ENCODE data around the gene RHEX.

Gene RHEX

DNA sequence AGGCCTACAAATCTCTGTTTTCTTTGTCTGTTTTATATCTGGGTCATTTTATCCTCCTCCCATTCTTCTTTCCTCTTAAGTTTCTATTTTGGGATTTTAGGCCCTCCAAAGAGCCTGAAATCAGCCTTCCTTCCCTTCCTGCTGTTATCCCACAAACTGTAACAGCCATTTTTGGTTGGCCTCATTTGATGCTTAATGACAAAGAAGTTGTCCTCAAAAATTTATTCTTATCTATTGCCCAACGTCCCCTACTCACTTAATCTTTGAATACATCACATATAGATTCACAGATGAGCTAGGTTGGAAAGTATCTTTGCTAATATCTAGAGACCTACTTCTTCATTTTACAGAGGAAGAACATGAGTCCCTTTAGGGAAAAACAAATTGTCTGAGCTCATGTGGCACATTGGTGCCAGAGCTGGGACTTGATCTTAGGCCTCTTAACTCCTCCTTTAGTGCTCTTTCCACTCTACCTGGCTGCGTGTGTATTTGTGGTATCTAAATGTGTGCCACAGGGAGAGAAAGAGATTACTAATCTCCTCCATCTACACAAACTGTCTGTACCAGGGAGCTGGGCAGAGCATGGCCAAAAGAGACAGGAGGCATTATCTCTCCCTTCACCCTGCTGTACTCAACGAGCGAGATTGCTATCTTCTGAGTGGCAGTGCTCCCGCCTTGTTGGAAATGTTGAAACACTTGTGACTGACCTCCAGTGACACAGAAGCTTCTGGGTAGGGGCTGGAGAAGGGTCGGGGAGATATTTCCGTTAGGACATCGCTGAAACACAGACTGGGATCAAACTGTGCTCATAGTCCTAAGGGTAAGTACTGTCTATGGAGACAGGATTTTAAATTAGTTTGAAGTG is 30.1 kb downstream of the RHEX start:
- no peak for DNase-seq (ENCODE audit: low read depth)
- TF ChIP-seq, protein P1, sequence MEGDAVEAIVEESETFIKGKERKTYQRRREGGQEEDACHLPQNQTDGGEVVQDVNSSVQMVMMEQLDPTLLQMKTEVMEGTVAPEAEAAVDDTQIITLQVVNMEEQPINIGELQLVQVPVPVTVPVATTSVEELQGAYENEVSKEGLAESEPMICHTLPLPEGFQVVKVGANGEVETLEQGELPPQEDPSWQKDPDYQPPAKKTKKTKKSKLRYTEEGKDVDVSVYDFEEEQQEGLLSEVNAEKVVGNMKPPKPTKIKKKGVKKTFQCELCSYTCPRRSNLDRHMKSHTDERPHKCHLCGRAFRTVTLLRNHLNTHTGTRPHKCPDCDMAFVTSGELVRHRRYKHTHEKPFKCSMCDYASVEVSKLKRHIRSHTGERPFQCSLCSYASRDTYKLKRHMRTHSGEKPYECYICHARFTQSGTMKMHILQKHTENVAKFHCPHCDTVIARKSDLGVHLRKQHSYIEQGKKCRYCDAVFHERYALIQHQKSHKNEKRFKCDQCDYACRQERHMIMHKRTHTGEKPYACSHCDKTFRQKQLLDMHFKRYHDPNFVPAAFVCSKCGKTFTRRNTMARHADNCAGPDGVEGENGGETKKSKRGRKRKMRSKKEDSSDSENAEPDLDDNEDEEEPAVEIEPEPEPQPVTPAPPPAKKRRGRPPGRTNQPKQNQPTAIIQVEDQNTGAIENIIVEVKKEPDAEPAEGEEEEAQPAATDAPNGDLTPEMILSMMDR (conservative IDR thresholded peaks at IDR 0.05; ENCODE audit: low read depth, low read length), result no peak
- H3K4me3 ChIP-seq (ENCODE audit: low read length), result no peak overlapping the region

DNA sequence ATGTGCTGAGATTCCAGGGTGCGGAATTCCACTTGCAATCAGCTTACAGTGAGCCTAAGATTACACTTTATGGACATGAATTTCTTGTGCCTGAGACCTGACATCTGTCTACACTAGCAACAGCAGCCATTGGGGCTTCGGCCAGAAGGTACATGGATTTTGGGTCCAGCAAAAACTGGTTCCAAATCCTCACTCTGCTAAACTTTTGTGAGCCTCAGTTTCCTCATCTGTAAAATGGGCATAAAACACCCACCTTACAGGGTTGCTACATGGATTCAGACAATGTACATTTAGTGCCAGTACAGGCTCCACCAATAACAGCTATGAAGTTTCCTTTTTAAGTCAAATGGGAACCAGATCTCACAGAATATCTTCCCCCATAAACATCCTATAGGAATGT is 30.8 kb downstream of the RHEX start:
- H3K4me3 ChIP-seq (ENCODE audit: low read length), result no peak overlapping the region
- TF ChIP-seq, protein P1 (conservative IDR thresholded peaks at IDR 0.05; ENCODE audit: low read depth, low read length), result no peak
- no peak for DNase-seq (ENCODE audit: low read depth)

DNA sequence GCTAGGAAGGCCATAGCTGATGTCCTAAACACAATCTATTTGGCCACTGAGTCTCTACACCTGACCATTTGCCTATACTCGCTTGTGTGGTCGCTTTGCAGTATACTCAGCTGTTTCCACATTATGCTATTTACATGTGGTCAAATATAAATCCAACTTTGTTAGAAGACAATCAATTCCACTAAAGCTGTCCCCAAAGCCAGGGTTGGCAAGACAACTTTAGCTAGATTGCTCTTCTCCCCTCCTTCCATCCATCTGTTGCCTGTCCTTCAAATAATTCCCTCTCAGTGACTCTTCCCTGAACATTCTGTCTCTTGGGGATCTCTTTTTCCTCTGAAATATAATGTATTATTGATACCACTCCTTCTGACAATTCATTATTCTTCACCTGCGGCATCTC is 34.1 kb downstream of the RHEX start:
- TF ChIP-seq, protein P1 (conservative IDR thresholded peaks at IDR 0.05; ENCODE audit: low read depth, low read length), result no peak
- no peak for DNase-seq (ENCODE audit: low read depth)
- H3K4me3 ChIP-seq (ENCODE audit: low read length), result no peak overlapping the region

DNA sequence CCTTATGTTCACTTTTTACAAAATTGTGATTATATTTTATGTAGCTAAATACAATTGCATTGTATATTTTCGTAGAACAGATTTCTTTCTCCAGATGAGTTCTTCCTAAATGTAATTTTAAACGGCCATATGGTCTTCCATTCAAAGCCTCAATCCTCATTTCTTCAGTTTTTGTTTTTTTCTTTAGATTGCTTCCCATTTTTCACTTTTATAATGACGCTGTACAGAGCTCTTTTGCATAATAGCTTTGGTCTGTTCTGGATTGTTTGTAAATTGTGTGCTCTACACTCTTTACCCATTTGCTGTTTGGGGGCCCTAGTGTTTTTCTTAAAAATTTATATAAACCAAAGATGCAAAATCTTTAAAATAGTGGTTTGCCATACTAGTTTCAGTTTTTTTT is 36.4 kb downstream of the RHEX start:
- no peak for DNase-seq (ENCODE audit: low read depth)
- TF ChIP-seq, protein P1 (conservative IDR thresholded peaks at IDR 0.05; ENCODE audit: low read depth, low read length), result no peak
- H3K4me3 ChIP-seq (ENCODE audit: low read length), result no peak overlapping the region

DNA sequence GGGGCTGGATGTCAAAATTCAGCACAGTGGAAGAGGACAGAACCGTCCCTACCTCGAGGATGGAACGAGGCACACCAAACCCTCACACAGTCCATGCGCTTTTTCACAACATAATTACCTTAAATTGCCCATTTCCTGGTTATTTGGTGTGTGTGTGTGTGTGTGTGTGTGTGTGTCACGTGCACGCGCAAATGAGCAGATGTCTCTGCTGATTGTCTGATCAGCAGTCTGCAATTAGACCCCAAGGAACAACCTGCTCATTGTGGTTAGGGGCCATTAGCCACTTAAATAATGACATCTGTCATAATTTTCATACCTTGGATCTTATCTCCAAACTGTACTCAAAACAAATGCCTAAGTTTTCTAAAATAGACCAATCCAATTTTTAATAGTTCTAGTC is 41.1 kb downstream of the RHEX start:
- TF ChIP-seq, protein P1 (conservative IDR thresholded peaks at IDR 0.05; ENCODE audit: low read depth, low read length), result no peak
- no peak overlapping the region for H3K4me3 ChIP-seq (ENCODE audit: low read length)
- no peak for DNase-seq (ENCODE audit: low read depth)

DNA sequence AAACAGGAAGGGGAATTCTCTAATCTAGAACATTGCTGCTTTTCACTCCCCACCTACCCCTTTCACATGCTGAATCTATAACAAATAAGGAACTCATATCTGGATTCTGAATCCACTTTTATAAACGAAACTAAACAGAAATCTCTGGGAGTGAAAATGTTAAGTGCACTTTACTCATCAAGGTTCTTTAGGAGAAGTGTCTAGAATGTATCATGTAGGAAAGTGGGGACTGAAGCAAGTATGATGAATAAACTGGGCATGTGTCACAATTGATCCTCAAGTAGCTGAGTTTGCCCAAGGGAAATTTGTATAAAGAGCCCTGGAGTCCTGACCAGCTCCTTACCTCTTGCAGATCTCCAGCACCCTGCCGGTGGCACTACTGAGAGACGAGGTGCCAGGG is 44.4 kb downstream of the RHEX start:
- no peak overlapping the region for H3K4me3 ChIP-seq (ENCODE audit: low read length)
- DNase-seq (ENCODE audit: low read depth), result no peak
- TF ChIP-seq, protein P1 (conservative IDR thresholded peaks at IDR 0.05; ENCODE audit: low read depth, low read length), result no peak

All from retinal pigment epithelial cell (primary cell).